Measurements from ENCODE around the gene NEAT1.
"Not testable (repeated sequence)": the region's sequence is repeated elsewhere in the genome, so short reads cannot be mapped to it uniquely, and the experiment has no call there.

NEAT1 gene

GRCh38 chr11:65452806-65453490 is 30.4 kb downstream of the NEAT1 start:
- no peak for DNase-seq

- DNase-seq = no peak
Observed at GRCh38 chr11:65454311-65454695, 31.7 kb downstream of the NEAT1 start.

- peak; percentile 63 to 77 (median 76) for DNase-seq
Observed at GRCh38 chr11:65454696-65455456, 32.3 kb downstream of the NEAT1 start.

- DNase-seq = no peak
Observed at GRCh38 chr11:65456418-65456817, 33.8 kb downstream of the NEAT1 start.

- no peak for DNase-seq
Observed at GRCh38 chr11:65459552-65459951, 37.0 kb downstream of the NEAT1 start.

- not testable (repeated sequence) for DNase-seq
Observed at GRCh38 chr11:65465471-65465870, 42.9 kb downstream of the NEAT1 start.

- DNase-seq = not testable (repeated sequence)
Observed at GRCh38 chr11:65467306-65467705, 44.7 kb downstream of the NEAT1 start.

GRCh38 chr11:65468874-65469333 is 46.3 kb downstream of the NEAT1 start:
- peak in 3 of 5 experiments; percentile 19 to 77 (median 37) for DNase-seq

GRCh38 chr11:65470433-65471049 is 47.9 kb downstream of the NEAT1 start:
- DNase-seq = no peak

- DNase-seq = no peak
Observed at GRCh38 chr11:65471447-65471891, 48.9 kb downstream of the NEAT1 start.

GRCh38 chr11:65472588-65473277 is 50.1 kb downstream of the NEAT1 start:
- DNase-seq = not testable (repeated sequence)

- DNase-seq = no peak
Observed at GRCh38 chr11:65473278-65473860, 50.8 kb downstream of the NEAT1 start.

GRCh38 chr11:65474864-65475263 is 52.3 kb downstream of the NEAT1 start:
- DNase-seq = no peak

GRCh38 chr11:65476632-65477148 is 54.1 kb downstream of the NEAT1 start:
- no peak for DNase-seq

GRCh38 chr11:65477149-65477965 is 54.8 kb downstream of the NEAT1 start:
- DNase-seq = peak; percentile 72 to 93 (median 83)

GRCh38 chr11:65478388-65479183 is 56.0 kb downstream of the NEAT1 start:
- DNase-seq = no peak

- no peak for DNase-seq
Observed at GRCh38 chr11:65479184-65480145, 56.9 kb downstream of the NEAT1 start.

GRCh38 chr11:65482306-65482850 is 59.8 kb downstream of the NEAT1 start:
- no peak for DNase-seq

GRCh38 chr11:65485920-65486219 is 63.3 kb downstream of the NEAT1 start:
- DNase-seq = no peak
